ENCODE data around the gene ABLIM1. TPM values are rescaled to one million over a fixed set of nuclear protein-coding genes. Genes with fewer than 3 reads are reported as not detected.
A peak's percentile ranks its signal among the peaks of the same experiment; 100 is the strongest.

Gene ABLIM1
- total and polyA plus RNA-seq, 2 of the 4 experiments (the other 2 are of a cell fraction), result 7.7 to 9.9 TPM

DNA sequence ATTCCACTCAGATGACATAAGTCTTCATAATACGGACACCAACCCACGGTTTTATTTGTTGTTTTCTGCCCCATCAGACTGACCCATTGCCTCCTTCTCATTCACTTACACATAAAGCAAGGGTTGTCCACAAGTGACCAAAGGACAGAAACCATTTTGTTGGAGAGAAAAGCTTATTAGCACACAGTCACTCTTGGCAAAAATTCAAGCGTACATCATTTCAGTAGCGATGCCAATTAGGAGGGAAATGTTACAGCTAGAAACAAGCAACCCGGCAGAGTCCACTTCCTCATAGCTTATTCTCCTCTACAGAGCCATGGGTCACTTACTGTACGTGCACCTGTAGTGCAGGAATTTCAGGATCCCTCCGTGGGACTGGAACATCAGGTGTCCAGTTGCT lies 23.0 kb downstream of the ABLIM1 start:
- Histone ChIP-seq H3K4me3 (ENCODE audit: insufficient read depth, low read depth, low read length) (no peak overlapping the region), H3K27ac (ENCODE audit: insufficient read depth, low read length) (no peak overlapping the region), H3K56ac (ENCODE audit: extremely low read depth, insufficient read depth, low read length) (no peak overlapping the region; the same call in 1 of the 2 replicates), H2BK5ac (ENCODE audit: low read depth, low read length, poor library complexity, severe bottlenecking) (no peak overlapping the region), H3K4me1 (ENCODE audit: control insufficient read depth, insufficient read depth, low read length) (peaks cover 24% of the 10 kb centered on the region), H3K18ac (ENCODE audit: low read depth, low read length) (no peak overlapping the region; the same call in 1 of the 2 replicates), H4K91ac (ENCODE audit: insufficient read depth, low read depth, low read length) (peak overlapping the region; percentile 44; the same call in 1 of the 2 replicates), H2AFZ (replicated peaks; ENCODE audit: low read length, poor library complexity) (no peak overlapping the region), H2AK9ac (replicated peaks; ENCODE audit: low read depth, low read length, poor library complexity) (no peak overlapping the region), H3K9ac (ENCODE audit: low read depth, low read length) (no peak overlapping the region), H3K14ac (replicated peaks; ENCODE audit: low read depth, low read length) (peak overlapping the region; percentile 55; the same call in 1 of the 2 replicates), H3K9me1 (ENCODE audit: insufficient read depth, low read length) (peaks cover 23% of the 10 kb centered on the region), H2BK20ac (ENCODE audit: low read depth, low read length) (peak overlapping the region; percentile 91), H3K4ac (ENCODE audit: low read depth, low read length) (peak overlapping the region; percentile 62; the same call in 1 of the 2 replicates), H4K20me1 (ENCODE audit: insufficient read depth, low read length) (peaks cover 23% of the 10 kb centered on the region), H3K36me3 (ENCODE audit: control insufficient read depth, insufficient read depth, low read length) (no peaks in the 10 kb centered on the region), H4K8ac (ENCODE audit: low read depth in 2 of 2, low read length in 2 of 2) (peak overlapping the region in 1 of 2 experiments; percentile 11; a peak in 1 of 4 replicates), H2AK5ac (ENCODE audit: low read depth, low read length) (peak overlapping the region; percentile 66; the same call in 1 of the 2 replicates), H3K9me3 (ENCODE audit: control insufficient read depth, insufficient read depth, low read length) (no peaks in the 10 kb centered on the region), H3K4me2 (ENCODE audit: low read depth, low read length) (peak overlapping the region; percentile 73), H3K27me3 (ENCODE audit: control insufficient read depth, insufficient read depth, low read length) (peaks cover 5% of the 10 kb centered on the region; the same call in 1 of the 2 replicates), H2BK15ac (ENCODE audit: low read depth, low read length) (peak overlapping the region; percentile 63; the same call in 1 of the 3 replicates), H4K5ac (ENCODE audit: low read depth, low read length) (no peak overlapping the region), H2BK120ac (ENCODE audit: low read depth, low read length) (peak overlapping the region; percentile 54), H3K79me1 (ENCODE audit: low read depth in 1 of 2, low read length in 2 of 2) (peaks cover 0 to 8% of the 10 kb centered on the region in 2 experiments; a peak in 1 of 4 replicates), H3K23ac (ENCODE audit: low read depth, low read length) (no peak overlapping the region)
- intact Hi-C loops (cut with micrococcal nuclease) (loop anchor here (10.0 kb wide), 1 partner anchor 330 kb away; no protein-coding TSS in a partner anchor), in situ Hi-C loops (cut with MboI; ENCODE audit: low sequenced_read_pairs) (no loop called here), dilution Hi-C loops (cut with HindIII; ENCODE audit: low sequenced_read_pairs, unreplicated experiment) (no loop called here)
- no peak; the same call in 1 of the 2 replicates for ATAC-seq (ENCODE audit: low read depth)
- ChIA-PET CTCF (no interaction called here), POLR2A (ENCODE audit: unreplicated experiment) (no interaction called here)
- WGBS, 2 experiments (ENCODE audit: extremely low coverage in 2 of 2, insufficient read length in 1 of 2), result no CpG with 5 or more reads among the region's 7 CpGs
- TF ChIP-seq, protein P1, sequence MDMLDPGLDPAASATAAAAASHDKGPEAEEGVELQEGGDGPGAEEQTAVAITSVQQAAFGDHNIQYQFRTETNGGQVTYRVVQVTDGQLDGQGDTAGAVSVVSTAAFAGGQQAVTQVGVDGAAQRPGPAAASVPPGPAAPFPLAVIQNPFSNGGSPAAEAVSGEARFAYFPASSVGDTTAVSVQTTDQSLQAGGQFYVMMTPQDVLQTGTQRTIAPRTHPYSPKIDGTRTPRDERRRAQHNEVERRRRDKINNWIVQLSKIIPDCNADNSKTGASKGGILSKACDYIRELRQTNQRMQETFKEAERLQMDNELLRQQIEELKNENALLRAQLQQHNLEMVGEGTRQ (IDR thresholded peaks at IDR 0.05; ENCODE audit: low read depth, low read length), result no peak
- TF ChIP-seq NFE2L2 (IDR thresholded peaks at IDR 0.05; ENCODE audit: low read depth, low read length) (no peak), RFX5 (IDR thresholded peaks at IDR 0.05; ENCODE audit: low read depth, low read length) (no peak), FOS (IDR thresholded peaks at IDR 0.05; ENCODE audit: low read depth, low read length) (no peak), CHD1 (IDR thresholded peaks at IDR 0.05; ENCODE audit: low read depth, low read length) (no peak), MAFK (IDR thresholded peaks at IDR 0.05; ENCODE audit: low read depth, low read length) (no peak), POLR2A (IDR thresholded peaks at IDR 0.05; ENCODE audit: low read depth, low read length) (no peak), RCOR1 (IDR thresholded peaks at IDR 0.05; ENCODE audit: insufficient replicate concordance, low read length) (no peak), MAZ (IDR thresholded peaks at IDR 0.05; ENCODE audit: borderline replicate concordance, low read depth, low read length) (no peak)
- TF ChIP-seq, protein P2, sequence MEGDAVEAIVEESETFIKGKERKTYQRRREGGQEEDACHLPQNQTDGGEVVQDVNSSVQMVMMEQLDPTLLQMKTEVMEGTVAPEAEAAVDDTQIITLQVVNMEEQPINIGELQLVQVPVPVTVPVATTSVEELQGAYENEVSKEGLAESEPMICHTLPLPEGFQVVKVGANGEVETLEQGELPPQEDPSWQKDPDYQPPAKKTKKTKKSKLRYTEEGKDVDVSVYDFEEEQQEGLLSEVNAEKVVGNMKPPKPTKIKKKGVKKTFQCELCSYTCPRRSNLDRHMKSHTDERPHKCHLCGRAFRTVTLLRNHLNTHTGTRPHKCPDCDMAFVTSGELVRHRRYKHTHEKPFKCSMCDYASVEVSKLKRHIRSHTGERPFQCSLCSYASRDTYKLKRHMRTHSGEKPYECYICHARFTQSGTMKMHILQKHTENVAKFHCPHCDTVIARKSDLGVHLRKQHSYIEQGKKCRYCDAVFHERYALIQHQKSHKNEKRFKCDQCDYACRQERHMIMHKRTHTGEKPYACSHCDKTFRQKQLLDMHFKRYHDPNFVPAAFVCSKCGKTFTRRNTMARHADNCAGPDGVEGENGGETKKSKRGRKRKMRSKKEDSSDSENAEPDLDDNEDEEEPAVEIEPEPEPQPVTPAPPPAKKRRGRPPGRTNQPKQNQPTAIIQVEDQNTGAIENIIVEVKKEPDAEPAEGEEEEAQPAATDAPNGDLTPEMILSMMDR (conservative IDR thresholded peaks at IDR 0.05; ENCODE audit: low read depth, low read length), result no peak
- no peak for DNase-seq
- BruUV-seq (replicated peaks), result no TSS peak

Data from IMR-90 (cell line).